Stimulated activated memory B cell treated with anti-CD40 and anti-IgM and Interleukin-4, amounts not matched to agents 10 μg/mL and 1 μg/mL and 100 μg/mL, for 72 hours (primary cell): ENCODE measurements around the gene TCAF2.
"Not testable (repeated sequence)": the region's sequence is repeated elsewhere in the genome, so short reads cannot be mapped to it uniquely, and the experiment has no call there.

Experiments
- ATAC-seq: fragments of 150-1000 bp; cut with Tn5 transposase; 2 replicates; pipeline ENCODE4 v1.10.0; 2021
- H3K27ac Mint-ChIP-seq: one replicate; pipeline ENCODE4 v1.8.0; 2022; ENCODE audit warnings: mild to moderate bottlenecking, mixed read lengths
- H3K27me3 Mint-ChIP-seq: one replicate; pipeline ENCODE4 v1.8.0; 2022; ENCODE audit warnings: mixed read lengths
- H3K36me3 Mint-ChIP-seq: one replicate; pipeline ENCODE4 v1.8.0; 2022; ENCODE audit warnings: mixed read lengths
- H3K4me1 Mint-ChIP-seq: one replicate; pipeline ENCODE4 v1.8.0; 2022; ENCODE audit warnings: mixed read lengths
- H3K4me3 Mint-ChIP-seq: one replicate; pipeline ENCODE4 v1.8.0; 2022; ENCODE audit warnings: mild to moderate bottlenecking, moderate library complexity, mixed read lengths
- H3K9me3 Mint-ChIP-seq: one replicate; pipeline ENCODE4 v1.8.0; 2022; ENCODE audit warnings: mixed read lengths

Gene TCAF2

DNA sequence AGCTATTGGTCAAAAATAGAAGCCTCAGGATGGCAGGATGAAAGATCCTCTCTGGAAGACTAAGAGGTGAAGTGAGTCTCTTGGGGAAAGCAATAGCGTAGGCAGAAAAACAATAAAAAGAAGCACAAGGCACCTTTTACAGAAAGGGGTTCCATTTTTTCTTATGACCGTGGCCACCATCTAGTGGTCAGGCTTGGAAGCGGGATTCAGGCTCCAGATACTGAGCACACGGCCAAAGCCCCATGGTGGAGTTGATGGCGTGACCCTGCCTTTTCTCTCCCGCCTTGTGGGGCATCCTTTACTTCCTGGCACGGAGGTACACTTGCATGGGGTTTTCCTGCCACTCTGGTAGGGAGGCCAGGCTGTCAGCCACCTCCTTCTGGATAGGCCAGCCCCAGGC is 18.6 kb downstream of the TCAF2 start:
- H3K4me3 Mint-ChIP-seq, H3K36me3 Mint-ChIP-seq, H3K4me1 Mint-ChIP-seq, ATAC-seq, H3K27ac Mint-ChIP-seq, H3K27me3 Mint-ChIP-seq, H3K9me3 Mint-ChIP-seq: not testable (repeated sequence)

DNA sequence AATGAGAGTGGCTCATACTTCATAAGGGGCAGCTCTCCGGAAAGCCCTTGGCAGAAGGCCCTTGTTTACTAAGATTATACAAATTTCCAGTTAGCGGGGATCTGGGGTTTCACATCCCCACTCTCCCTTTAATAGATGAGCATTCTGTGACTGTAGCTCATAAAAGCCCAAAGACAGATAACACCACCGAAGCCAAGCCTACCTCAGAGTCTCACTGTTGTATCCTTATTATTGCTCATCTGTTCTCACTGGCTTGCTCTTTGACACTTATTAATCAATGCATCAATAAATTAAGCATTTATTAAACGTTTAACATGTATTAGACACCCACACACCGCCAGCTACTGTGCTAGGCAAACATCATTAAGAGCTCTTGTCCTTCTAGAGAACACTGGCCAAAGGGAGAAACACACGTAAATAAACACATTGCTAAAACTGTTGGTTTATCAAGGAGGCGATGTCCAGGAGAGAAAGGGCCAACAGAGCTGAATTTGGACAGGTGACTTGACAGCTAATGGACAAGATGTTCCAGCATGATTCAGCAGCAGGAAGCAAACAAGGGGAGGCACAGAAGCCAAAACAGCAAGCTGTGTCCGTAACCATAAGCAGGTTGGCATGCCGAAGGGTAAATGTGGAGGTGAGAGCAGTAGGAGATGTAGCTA is 19.9 kb downstream of the TCAF2 start:
- not testable (repeated sequence) for H3K4me3 Mint-ChIP-seq, H3K9me3 Mint-ChIP-seq, H3K4me1 Mint-ChIP-seq

DNA sequence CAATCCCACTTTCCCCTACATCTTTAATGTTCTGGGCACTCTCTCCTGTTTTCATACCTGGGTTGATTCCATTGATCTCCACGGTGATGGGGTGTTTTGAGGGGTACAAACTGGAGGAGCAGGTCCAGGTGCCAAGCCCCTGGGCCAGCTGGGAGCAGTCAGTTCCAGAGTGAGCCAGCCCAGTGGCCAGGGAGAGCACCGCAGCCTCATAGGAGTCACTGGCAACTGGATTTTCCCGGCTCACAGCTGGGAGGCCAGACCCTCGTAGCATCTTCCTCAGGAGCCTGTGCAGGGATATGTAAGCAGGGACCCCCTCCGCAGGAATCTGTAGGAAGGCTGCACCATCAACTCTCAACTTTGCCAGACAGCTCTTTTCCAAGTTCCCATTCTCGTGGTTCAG is 25.8 kb downstream of the TCAF2 start:
- not testable (repeated sequence) for H3K36me3 Mint-ChIP-seq, H3K27ac Mint-ChIP-seq, H3K4me3 Mint-ChIP-seq, H3K27me3 Mint-ChIP-seq, H3K9me3 Mint-ChIP-seq, ATAC-seq, H3K4me1 Mint-ChIP-seq

More for the DNA sequence above, 19.9 kb downstream of the TCAF2 start:
- H3K27me3 Mint-ChIP-seq, ATAC-seq, H3K27ac Mint-ChIP-seq, H3K36me3 Mint-ChIP-seq: not testable (repeated sequence)

DNA sequence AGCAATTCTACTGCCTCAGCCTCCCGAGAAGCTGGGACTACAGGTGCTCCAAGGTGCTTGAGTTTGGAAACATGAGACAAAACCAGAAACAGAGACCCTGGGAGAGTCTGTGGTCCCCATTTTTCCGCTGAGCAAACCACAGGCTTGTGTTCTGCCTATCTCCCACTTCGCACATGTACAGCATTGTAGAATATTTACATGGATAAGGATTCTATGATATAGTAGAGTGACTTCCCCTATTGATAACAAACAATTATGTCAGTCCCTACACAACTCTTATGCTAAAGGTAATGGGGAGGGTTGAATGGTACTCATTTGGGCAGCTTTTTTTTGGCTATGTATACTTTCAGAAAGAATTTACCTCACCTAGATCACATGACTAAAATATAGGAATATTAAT is 29.1 kb downstream of the TCAF2 start:
- not testable (repeated sequence) for ATAC-seq

DNA sequence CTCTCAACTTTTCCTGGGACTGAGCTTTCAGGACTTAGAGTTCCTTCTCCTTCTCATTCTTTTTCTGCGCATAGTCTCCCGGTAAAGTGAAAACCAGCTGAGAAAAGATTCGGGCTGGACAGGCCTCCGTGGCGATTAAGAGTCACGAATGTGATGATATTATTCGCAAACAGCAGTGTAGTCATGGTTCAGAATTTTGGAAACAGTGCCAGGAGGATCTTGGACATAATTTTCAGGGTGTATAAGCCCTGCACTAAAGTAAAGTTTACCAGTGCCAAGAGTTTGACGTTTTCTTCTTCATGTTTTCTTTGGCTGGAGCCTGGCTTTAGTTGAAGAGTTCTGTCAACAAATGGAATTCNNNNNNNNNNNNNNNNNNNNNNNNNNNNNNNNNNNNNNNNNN is 29.7 kb downstream of the TCAF2 start:
- H3K27ac Mint-ChIP-seq, ATAC-seq, H3K36me3 Mint-ChIP-seq, H3K4me1 Mint-ChIP-seq, H3K27me3 Mint-ChIP-seq, H3K9me3 Mint-ChIP-seq, H3K4me3 Mint-ChIP-seq: not testable (repeated sequence)

More for the DNA sequence above, 29.1 kb downstream of the TCAF2 start:
- H3K36me3 Mint-ChIP-seq, H3K4me1 Mint-ChIP-seq, H3K9me3 Mint-ChIP-seq, H3K4me3 Mint-ChIP-seq, H3K27ac Mint-ChIP-seq, H3K27me3 Mint-ChIP-seq: not testable (repeated sequence)
